GM21576 (cell line): ENCODE data around the gene TMEM205.
A peak's percentile ranks its signal among the peaks of the same experiment; 100 is the strongest.
"Not testable (repeated sequence)": the region's sequence is repeated elsewhere in the genome, so short reads cannot be mapped to it uniquely, and the experiment has no call there.

Source experiments
- ATAC-seq: cut with Tn5 transposase; IDR thresholded peaks from one replicate; pipeline ENCODE4 v1.9.1; 2021; ENCODE audit warnings: mild to moderate bottlenecking, moderate library complexity; ENCODE audit not compliant: unreplicated experiment

TMEM205 gene

DNA sequence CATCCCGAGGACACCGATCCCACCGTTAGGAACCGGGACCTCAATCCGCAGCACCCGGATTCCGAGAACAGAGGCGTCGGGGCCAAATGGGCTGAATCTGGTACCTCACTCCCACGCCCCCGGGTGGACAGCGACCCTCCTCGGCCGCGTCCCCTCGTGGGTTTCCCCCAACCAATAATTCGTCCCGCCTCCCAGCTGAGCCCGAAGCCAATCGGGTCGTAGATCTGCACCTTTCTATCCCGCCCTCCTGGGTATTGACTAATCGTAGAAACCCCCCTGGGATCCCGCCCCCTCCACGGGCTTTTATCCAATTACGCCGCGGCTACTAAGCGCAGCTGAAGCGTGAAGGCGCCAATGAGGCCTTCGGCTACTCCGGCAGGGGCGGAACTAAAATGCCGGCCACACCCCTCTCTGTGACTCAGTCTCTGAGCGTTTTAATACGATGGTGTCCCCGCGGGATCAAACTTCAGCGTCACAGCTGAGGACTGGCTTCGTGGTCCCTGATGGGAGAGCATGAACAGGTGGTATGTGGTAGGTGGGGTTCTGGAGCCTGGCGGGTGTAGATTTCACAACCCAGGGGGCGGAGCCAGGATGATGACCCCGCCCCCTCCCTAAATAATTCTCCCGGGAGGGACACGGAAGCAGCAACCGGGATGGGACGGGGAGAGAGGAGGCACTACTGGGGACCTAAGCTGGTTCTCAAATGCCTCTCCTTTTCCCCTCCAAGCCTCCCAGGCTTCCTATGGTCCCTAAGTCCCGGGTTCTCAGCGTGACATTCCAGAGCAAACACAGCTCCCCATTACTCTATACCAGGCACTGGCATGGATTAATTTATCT, at the start of gene TMEM205, which contains the start of gene CCDC159:
TSS of gene TMEM205 (minus strand) at position 165 of the 837 bp plus-strand sequence. CDS start 649 bp downstream, outside the sequence.
TSS of gene CCDC159 (plus strand) at position 416 of the 837 bp plus-strand sequence. CDS start at position 504, 88 bp downstream.
- ATAC-seq = peak; percentile 84

DNA sequence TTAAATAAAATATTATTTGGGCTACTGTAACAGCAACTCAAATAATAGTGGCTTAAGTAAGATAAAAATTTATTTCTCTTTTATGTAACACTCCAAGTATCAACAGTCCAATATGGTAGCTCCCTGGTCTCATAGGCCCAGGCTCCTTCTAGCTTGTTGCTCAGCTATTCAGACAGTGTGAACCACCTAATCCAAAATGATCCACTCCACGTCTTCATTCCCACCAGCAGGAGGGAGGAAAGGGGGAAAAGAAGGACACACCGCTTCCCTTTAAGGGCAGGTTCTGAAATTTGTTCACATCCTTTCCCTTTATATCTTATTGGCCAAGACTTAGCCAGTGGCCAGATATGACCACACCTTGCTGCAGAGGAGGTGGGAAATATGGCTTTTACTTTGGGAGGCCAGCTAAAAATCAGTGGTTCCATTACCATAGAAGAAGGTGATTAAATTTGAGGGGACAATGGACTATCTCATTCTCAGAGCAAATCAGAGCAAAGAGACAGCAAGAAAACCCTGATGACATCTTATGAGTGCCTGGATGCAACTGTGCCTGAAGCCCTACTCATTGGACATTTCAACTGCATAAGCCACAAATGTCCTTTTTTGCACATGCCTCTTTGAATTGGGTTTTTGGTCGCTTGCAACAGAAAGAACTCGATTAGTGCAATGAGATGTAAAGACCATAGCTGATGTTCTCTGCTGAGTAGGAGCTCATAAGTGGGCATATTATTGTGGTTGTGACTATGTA, 45.0 kb upstream of the TMEM205 start:
- no peak for ATAC-seq

DNA sequence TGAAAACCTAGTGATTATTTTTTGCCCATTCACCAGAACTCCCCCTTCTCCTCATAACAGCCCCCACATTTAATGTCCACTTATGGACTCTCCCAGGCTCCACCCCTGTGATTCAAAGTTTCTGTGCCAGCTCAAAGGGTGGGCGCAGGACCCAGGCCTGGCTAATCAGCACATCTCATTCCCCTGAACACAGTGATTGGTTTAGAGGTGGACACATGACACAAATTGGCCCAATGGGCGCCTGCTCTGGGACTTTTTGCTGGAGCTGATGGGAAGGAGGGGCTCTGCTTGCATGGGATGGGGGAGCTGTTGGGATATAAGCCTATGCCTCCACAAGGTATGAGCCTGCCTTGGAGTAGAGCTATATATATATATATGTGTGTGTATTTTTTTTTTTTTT, 44.3 kb upstream of the TMEM205 start:
- ATAC-seq = no peak

DNA sequence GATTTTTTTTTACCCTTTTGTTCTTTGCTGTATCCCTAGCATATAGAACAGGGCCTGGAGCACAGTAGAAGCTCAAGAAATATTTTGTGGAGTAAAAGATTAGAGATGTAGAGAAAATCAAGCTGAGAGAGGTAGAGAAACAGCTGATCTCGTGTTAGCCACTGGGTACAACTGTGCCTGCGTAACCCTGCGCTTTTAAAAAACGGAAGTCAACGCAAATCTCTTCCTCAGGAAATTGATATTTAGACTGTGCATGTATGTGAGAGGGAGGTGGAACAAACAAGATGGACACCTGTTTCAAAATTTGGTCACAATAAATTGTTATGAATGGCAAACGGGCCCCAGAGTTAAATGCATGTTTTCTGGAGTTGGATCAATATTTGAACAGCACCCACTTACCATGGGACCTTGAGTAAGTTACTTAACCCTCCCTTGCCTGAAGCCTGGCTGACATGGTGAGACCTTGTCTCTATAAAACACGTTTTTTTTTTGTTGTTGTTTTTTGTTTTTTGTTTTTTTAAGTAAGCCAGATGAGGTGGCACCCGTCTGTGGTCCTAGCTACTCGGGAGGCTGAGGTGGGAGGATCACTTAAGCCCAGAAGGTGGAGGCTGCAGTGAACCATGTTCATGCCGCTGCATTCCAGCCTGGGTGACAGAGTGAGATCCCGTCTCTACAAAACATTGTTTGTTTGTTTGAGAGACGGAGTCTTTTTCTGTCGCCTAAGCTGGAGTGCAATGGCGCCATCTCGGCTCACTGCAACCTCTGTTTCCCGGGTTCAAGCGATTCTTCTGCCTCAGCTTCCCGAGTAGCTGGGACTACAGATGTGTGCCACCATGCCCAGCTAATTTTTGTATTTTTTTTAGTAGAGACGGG, 41.3 kb upstream of the TMEM205 start:
- no peak for ATAC-seq

DNA sequence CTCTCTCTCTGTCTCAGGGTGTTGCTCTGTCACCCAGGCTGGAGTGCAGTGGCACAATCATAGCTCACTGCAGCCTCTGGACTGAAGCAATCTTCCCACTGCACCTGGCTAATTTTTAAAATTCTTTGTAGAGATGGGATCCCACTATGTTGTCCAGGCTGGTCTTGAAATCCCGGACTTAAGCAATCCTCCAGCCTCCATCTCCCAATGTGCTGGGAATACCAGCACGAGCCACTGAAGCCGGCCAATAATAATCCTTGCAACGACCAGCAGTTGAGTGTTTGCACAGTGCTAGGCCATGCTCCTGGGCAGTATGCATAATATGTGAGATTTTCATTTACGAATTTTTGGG, 38.7 kb upstream of the TMEM205 start:
- no peak for ATAC-seq

DNA sequence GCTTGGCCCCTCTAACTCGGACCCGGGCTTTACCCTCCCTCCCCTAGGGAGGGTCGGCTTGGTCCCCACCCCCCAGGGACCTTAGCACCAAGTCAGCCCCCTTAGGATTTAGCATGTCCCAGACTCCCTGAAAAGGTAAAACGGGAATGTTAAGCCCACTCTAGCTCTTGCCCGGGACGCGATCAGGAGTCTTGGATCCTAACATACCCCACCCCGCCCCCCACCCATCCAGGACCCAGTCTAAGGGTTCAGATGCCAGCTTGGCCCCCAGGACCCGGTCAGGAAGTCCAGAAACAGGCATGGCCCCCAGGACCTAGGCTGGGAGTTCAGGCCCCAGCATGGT, 37.6 kb upstream of the TMEM205 start:
- no peak for ATAC-seq

DNA sequence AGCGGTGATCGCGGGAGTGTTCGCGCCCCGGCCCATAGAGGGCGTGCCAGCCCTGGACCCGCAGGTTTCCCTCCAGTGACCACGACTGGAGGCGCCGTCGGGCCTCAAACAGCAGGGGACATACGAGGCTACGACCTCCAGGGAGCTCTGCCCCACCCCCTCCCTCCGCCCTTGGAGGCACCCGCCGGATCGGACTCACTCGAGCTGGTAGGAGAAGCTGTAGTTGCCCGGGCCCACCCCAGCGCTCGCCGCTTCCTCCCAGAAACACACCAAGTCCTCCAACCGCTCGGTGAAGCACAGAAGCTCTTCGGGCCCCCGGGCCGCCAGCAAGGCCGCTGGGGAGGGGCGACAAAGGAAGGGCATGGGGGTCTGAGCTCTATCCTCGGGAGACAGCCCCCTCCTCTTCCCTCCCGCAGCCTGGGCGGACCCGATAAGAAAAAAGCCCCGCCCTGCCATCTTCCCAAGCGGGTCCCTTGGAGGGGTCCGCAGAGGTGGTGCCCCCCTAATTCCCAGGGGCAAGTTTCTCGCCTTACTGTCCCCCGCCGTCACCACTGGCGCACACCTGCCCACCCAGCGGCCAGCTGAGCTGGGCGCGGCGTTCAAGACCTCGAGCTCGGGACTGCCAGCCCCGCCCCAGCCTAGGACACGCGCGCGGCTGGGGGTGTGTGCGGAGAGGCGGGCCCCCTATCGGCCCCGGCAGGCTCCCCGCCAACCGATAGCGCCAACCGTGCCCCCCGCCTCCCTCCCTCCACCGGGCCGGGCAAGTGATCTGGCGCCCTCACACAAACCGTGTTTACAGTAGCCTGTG, 37.0 kb upstream of the TMEM205 start:
- no peak for ATAC-seq

DNA sequence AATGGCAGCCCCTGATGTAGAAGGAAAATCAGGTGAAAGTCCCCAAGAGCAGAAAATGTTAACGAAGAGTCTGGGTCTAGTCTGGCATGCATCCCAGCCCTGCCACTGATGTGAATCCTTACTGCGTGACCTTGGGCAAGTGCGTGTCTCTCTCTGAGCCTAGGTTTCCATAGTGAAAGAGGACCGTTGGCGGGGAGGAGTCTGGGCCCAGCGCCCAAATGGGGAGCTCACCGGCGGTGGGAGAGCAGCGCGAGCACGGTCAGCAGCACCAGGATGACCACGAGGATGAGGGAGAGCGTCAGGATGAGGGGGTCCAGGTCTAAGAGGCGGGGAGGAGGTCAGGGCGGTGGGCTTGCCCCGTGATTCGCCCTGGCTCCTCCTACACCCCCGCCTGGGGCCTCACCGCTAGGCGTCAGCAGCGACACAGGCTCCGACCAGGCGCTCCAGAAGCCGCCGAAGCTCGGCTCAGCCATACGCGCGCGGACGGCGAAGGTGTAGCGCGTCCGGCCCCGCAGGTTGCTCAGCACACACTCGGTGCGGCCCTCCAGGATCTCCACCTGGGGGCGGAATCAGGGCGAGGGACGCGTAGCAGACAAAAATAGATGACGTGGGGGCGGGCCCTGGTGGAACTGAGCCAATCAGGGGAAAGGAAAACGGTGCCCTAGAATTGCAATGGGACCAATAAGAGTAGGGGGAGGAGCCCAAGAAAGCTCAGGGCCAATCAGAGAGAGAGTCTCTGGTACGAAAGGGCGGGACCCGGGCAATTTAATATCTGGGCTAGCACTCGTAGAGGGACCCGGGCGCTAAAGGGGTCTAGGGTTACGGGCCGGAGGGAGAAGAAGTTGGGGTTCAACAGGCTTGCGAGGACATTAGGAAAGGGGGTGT, 34.8 kb upstream of the TMEM205 start:
- ATAC-seq = peak; percentile 70

DNA sequence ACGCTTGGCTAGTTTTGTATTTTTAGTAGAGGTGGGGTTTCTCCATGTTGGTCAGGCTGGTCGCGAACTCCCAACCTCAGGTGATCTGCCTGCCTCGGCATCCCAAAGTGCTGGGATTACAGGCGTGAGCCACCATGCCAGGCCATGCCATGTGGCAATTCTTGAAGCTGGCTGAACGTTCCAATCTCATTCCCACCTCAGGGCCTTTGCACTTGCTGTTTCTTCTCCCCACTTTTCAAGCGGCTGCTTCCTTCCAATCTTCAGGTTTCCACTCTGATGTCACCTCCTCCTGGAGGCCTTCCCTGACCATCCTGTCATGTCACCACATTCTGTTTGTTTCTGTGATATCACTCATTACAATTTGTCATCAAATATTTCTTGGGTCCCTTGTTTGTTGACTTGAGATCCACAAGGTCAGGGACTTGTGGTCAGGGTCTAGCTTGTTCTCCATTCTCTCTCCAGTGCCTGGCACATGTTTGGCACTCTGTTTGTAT, 33.8 kb upstream of the TMEM205 start:
- ATAC-seq = no peak

DNA sequence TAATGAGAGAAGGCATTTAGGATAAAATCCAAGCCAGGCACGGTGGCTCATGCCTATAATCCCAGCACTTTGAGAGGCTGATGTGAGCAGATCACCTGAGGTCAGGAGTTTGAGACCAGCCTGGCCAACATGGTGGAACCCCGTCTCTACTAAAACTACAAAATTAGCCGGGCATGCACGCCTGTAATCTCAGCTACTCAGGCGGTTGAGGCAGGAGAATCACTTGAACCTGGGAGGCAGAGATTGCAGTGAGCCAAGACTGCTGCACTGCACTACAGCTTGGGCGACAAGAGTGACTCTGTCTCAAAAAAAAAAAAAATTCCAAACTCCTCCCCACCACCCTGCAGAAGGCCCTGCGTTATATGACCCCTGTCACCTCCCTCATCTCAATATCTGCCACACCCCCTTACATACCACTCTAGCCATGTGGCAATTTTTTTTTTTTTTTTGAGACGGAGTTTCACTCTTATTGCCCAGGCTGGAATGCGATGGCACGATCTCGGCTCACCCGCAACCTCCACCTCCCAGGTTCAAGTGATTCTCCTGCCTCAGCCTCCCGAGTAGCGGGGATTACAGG, 33.3 kb upstream of the TMEM205 start:
- ATAC-seq = not testable (repeated sequence)

DNA sequence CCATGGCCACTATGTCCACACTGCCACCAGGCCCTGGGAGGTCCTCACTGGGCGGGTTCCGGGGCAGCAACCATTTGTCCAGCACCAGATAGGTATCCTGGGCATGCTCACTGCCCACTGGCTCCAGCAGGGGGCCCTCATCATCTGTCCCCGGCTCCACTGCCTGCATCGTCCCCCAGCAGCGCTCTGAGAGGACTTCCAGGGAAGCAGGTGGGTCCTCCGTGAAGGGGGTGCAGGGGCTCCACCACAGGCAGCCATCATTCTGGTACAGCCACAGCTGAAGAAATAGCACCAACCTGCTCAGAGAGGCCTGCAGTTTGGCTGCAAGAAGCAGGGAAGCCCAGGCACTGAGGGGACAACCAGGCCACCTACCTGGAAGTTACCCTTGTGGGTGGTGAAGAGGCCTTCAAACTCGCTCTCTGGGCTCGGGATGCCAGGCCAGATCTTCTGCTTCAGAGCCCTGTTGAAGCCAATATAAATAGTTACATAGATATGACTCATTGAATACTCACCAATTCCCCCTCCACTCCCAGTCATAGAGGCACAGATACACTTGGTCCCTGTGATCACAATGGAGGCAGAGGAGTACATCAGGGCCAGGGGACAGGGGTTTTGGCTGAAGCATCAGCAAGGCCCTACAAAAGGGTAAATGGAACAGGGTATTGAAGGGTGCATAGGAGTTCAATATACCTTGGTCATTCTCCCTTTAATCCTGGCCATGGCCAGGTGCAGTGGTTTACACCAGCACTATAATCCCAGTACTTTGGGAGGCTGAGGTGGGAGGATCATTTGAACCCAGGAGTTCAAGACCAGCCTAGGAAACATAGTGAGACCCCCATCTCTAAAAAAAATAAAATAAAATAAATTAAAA, 32.5 kb upstream of the TMEM205 start:
- ATAC-seq = no peak

DNA sequence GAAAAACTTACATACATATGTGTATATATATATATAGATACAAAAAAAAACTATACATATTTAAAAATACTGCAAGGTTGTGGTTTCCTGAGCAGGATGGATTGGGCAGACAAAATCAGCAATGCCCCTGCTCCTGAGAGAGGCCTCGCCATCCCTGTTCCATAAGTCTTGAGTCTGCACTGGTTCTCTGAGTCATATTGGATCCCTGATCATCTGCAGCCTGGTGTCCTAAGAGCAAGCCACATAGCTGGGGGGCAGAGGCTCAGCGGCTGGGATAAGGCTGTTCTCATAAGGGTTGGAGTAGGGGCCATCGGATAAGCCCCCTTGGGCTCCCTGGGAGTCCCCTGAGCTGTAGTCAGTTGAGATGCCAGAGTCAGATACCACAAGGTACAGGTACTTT, 31.7 kb upstream of the TMEM205 start:
- ATAC-seq = no peak

DNA sequence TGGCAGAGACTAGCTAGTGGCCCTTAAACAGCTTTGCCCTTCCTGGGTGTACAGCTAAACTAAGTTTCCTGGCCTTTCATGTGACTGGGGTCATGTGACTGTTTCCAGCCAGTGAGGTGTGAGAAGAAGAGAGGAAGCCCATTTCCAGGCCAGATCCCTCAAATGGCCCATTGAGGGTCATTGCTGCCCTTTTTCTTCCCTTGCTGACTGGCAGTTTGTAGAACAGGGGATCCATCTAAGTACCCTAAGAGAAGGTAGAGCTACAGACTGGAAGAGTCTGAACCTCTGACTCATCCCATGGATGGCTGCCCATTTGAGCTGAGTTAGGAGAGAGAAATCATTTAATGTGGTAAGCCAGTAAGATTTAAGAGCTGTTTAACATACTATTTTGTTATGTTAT, 31.2 kb upstream of the TMEM205 start:
- ATAC-seq = no peak

DNA sequence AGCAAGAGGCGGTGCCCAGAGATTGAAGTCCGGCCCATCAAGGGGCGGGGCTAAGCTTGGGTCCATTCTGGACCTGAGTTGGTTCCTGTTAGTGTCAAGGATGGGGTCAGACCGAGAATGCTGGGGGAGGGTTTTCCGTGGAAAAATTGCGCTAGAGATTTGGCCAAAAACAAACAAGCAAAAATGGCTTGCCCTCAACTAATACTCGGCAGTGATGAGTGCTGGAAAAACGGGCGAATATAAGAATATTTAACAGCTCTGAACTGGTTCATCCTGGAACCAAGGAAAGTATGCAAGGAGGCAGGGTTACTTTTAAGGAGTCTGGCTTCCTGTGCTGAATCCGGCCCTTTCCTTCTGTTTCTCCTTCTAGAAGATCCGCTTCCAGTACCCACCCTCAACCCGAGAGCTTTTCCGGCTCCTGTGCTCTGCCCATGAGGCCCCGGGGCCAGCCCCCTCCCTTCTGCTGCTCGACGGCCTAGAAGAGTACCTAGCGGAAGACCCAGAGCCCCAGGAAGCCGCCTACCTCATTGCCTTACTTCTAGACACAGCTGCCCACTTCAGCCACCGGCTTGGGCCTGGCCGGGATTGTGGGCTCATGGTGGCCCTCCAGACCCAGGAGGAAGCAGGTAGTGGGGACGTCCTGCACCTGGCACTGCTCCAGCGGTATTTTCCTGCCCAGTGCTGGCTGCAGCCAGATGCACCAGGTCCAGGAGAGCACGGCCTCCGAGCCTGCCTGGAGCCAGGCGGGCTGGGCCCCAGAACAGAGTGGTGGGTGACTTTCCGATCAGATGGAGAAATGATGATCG, 29.3 kb upstream of the TMEM205 start:
- no peak for ATAC-seq

DNA sequence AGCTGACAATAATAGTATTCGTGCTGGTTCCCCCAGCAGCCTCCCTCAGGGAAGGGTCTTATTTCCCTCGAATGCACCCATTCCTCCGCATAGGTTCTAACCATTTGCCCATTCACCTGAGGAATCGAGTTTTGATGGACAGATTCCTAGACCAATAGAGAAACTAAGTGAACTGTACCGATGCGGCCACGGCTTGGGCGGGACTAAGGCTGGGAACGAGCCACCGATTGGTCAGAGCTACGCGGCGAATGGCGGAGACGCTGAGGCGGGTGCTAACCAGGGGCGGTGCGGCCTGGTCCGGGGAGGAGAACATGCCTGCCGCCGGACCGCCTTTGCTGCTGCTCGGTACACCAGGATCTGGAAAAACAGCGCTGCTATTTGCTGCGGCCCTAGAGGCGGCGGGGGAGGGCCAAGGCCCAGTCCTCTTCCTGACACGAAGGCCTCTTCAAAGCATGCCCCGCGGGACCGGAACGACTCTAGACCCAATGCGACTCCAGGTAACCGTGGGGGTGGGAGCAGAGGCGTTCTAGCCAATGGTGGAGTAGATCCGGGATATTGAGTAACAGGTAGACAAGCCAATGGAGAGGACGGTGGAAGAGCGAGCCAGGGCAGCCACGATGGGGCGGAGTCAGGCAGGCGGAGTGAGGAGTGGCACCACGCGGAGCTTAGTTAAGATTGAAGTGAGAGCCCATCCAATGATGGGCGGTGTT, 28.5 kb upstream of the TMEM205 start, which contains the start of gene SWSAP1:
TSS of gene SWSAP1 (plus strand) at position 234 of the 710 bp plus-strand sequence. CDS start at position 249, 15 bp downstream.
- ATAC-seq = peak; percentile 82

DNA sequence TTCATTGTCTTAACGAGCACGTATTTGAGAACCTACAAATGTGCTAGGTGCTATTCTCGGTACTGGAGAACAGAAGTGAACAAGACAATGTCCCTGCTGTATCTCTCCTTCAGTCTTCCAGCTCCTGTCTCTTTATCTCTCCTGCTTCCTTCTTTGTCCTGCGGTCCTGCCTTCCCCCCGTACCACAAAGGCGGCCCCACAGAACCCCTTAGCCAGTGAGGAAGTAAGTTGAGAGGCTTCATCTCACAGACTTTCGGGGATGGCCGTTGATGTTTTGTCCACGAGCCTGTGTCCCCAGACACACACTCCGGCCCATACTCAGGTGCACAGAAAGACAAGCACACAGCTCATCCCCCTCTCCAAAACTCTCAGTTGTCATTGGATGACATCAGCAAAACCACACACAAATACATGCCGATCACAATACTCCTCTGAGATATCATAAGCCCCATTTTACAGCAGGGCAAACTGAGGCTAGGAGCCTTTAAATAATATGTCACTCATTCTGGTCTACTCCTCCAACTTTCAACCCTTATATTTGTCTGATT, 27.9 kb upstream of the TMEM205 start:
- ATAC-seq = no peak
